ENCODE results near the gene FOXP1.
"Not testable (repeated sequence)": the region's sequence is repeated elsewhere in the genome, so short reads cannot be mapped to it uniquely, and the experiment has no call there.

The FOXP1 gene

DNA sequence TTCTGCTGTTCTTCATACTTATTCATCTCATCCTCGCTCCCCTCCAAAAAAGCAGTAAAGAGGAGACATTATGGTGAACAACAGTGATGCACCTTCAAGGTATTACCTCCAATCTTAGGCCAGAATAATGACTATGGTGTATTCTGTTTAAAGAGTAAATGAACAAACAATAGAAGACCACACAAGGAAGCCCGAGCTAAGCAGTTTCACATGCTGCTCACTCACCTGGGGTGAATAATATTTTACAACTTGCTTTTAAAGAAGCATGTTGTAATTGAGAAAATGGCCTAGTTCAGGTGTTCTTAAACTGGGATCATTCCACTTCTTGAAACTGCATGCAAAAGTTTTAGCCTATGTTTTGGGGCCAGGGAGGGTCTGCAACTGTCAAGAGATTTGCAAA lies 581.2 kb downstream of the FOXP1 start:
- DNase-seq (ENCODE audit: low spot score), result no peak

DNA sequence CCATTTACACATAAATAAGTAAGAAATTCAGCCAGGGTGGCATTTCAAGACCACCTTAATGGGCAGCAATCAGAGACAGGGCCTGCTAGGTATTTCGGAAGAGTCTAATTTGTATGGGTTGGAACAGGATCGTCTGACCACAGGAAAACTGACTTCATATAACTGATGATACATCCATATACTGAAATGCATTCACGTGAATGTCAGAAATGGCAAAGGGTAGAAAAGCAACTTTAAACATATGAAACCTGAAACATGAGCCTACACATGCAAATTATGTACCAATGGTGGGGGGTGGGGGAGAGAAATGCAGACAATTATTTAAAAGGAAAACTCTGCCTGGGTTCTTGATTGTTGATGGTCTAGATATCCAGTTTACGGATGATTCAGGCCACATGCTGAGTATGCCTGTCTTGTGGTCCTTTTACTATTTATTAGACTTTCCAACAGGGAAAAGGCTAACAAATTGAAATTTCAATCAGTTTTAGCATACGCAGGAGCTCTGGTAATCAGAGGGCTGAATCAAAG lies 582.2 kb downstream of the FOXP1 start:
- no peak for DNase-seq (ENCODE audit: low spot score)

DNA sequence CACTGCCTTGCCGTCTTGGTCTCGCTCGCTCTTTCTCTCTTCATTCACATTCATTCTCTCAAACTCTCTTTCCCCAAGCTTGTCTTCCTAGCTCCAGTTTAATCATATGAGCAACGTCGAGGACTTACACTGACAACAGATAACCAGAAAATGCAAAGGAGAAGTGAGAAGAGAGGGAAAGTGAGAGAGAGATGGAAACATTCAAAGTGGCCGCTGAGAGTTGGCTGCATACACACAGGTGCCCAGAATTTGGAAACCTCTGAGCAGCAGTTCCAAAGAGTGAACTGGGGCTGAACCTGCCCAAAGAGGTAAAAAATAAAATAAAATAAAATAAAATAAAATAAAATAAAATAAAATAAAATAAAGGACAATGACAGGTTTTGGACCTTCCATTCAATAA lies 583.0 kb downstream of the FOXP1 start:
- no peak for DNase-seq (ENCODE audit: low spot score)

DNA sequence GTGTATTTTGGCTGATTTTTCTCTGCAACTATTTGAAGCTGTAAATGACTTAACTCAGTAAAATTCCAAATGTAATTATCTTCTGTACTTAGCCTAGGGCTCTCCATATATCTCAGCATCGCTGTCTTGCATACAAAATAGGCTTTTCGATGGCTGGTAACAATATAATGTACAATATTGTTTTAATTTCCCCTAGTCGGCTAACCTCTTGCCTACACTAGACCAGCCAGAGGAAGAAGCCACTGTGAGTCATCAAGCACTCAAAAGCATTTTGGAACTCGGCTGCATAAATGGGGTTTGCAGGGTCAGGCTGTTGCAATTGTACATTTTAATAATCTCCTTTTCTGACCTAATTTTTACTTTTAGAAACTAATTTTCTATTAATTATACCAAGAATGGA lies 583.8 kb downstream of the FOXP1 start:
- peak; percentile 93 for DNase-seq (ENCODE audit: low spot score)

DNA sequence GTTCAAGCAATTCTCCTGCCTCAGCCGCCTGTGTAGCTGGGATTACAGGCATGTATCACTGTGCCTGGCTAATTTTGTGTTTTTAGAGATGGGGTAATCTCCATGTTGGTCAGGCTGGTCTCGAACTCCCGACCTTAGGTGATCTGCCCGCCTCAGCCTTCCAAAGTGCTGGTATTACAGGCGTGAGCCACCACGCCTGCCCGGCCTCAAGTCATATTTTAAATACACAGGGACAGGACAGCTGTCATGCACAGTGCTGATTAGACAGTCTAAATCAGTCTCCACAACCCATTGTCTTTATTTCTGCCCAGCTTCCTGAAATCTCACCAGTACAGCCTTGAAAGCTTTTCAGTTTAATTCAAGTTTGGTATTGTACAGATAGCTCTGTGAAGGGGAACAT lies 587.4 kb downstream of the FOXP1 start:
- DNase-seq (ENCODE audit: low spot score), result no peak

DNA sequence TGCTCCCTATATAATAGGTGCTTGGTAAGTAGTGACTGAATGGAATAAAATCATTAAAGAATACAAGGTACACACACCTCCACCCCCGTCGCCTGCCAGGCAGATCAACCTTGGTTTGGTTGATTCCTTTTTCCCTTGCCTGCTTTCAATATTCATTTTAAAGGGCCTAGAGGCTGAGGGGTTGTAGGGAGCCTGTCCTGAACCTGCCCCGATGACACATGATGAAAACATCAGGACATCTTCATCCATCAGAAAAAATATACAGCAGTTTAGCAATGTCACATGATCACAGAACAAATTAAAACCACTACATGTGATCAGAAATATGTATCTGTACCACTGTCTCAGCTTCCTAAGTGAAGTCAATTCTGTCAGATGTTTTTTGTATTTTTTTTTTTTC lies 588.9 kb downstream of the FOXP1 start:
- no peak for DNase-seq (ENCODE audit: low spot score)

DNA sequence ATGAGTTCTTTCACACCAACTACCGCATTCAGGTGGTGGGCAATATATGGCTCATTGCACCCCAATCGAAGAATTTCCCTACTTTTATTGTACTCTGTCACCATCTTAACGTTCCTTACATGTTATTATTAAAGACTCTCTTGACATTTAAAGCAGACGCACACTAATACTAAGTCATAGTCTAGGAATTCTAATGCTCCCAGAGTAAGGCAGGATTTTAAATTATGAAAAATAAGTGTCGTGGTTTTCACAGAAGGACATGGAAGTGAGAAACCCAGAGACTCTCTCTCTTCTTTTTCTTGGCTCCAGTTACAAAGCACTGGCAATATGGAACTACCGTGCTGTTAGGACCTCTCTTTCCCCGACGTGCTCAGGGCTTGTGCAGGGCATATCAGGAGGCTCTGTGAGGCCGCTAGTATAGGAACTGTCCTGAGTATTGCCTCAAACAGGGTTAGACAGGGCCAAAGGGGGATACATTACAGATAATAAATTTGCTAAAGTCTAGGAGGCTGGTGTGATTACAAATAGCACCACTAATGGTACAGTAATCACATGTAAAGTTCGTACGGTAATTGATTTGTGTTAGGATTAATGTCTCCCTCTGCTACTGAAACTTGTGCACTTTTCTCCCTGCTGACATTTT lies 590.8 kb downstream of the FOXP1 start:
- DNase-seq (ENCODE audit: low spot score), result no peak

DNA sequence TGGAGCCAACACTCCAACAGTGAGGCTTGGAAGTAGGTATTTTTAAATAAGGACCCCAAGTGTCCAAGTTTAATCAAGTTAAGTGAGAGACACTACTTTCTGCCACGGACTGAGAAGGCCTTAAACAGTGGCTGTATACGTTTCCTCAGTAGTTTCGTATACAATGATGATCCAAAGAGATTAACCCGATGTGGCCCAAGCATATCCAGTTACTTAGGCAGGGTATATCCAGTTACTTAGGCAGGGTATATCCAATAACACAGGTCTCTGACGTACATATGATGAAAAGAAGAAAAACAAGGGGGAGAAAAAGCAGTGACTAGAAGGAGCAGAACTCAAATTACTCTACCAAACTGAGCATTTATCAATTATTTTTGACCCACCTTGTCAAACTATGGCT lies 591.4 kb downstream of the FOXP1 start:
- no peak for DNase-seq (ENCODE audit: low spot score)

DNA sequence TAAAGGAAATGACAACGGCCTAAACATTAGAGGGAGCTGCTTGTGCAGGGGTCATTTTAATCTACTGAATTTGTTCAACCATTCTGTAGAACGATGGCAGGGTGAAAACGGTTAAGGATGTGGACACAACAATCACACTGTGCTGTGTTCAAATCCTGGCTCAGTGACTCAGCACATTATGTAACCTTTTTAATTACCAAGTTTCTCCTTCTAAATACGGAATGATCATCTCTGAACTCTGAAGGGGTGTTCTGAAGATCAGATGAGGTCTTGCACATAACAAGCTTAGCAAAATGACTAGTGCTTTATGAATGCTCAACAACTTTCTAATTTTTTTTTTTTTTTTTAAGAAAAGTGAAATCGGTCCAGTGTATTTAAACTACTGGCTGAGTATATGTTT lies 592.8 kb downstream of the FOXP1 start:
- no peak for DNase-seq (ENCODE audit: low spot score)

DNA sequence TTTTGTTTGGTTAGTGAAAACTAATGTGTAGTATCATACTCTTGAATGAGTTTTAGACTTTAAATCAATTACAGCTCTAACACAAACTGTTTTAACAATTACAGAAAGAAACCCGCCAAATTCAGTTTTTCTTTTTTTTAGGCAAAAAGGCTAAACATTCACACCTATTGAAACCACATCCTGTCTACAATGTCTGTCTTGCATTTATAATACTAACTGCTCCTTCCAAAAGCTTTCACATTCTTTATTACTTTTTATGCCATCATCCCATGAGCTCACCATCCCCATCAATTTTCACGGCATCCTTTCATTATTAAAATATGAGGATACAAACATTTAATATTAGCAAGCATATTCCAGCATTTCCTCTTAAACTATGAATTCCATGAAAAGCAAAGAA lies 593.3 kb downstream of the FOXP1 start:
- DNase-seq (ENCODE audit: low spot score), result no peak

DNA sequence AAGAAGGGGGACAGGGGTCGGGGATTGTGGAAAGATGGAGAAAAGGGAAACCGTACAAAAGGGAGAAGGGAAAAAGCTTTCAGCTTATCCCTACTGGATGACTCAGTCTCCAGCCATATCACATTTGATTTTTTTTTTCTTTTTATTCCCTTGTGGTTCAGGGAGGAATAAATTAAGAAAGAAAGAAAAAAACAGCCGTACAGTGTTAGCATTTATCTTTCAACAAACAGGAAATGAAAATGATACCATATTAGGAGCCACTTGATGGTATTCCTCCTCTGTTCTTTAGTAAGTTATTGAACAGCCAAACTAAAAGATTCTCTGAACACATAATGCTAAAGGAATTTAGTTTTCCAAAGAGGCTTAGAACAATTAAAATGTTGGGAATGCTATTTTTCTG lies 594.4 kb downstream of the FOXP1 start:
- DNase-seq (ENCODE audit: low spot score), result peak; percentile 82

DNA sequence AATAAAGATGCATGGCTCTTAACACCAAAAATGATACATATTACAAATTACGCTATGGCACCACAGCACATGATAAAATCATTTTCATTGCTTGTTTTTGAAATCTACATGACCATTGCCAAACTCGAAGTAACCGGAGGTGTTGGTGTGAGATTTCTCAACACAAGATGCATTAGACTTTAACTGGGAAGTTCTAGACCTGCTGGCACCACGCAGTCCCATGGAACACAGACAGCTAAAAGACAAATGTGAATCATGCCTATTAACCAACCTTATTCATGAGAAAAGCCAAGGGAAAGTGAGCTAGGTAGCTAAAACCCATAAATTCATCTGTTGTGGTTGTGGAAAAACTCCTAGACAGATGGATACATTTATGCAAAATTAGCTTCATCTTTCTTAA lies 595.4 kb downstream of the FOXP1 start:
- no peak for DNase-seq (ENCODE audit: low spot score)

DNA sequence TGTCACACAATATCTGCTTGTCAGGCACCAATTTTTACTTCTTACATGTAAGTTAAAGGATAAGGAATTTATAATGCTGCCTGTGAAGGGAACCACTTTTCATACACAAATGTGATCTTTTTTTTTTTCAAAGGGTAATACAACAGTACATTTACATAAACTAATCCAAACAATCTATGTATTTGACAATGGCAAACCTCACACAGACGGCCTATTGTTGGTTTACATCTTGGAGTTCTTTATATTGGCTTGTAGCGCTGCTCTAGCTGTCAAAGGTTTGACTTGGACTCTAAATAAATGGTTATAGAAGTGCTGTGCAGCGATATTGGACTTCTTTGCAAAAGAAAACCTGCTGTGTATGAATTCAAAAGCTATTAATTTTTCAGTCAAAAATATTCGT lies 598.0 kb downstream of the FOXP1 start:
- no peak for DNase-seq (ENCODE audit: low spot score)

DNA sequence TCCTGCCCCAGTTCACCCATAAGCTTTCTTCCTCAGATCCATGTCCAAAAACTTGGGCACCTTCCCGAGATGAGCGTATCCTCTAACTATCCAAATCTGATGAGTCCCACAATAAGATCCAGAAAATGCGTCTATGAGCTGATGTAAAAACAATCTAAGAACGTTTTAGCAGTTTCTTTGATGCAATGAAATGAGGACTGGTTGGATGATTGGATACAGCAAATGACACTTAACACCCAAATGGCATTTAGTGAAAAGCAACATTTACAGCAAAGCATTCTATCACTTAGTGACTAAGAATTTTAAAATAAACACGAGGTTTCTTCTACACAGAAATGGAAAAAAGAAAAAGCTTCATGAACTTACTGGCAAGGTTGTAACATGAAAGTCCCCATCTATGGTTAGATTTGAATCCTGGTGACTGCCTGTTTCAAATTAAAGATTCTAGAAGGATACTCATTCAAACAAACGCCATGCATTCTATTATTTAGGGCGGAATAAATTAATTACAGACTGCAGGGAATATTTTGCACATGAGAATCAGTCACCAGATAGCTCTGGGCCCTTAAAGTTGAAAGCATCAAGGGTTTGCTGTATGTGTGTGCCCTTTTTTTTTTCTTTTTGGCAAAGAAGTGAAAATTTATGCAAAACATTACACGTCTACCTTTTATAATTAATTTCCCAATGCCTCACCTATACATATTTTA lies 598.6 kb downstream of the FOXP1 start:
- DNase-seq (ENCODE audit: low spot score), result no peak

DNA sequence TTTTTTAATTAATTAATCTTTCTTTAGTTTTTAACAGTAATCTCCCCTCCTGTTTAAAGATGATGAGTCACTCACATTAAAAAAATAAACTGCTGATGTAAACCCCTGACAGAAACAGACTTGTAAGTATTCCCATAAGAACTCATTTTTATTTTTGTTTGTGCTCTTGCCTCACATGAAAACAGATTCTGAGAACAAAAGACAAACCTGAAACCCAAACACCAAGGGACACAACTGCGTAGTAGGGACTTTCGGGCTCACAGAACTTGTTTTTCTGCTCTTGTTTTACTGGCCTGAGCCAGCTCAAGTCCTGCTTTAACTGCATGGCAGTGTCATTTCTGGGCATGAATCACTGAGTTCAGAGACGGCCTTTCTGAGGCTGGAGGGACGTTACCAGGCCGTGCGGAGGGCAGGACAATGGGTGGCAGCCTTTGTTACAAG lies 600.8 kb downstream of the FOXP1 start:
- peak; percentile 68 for DNase-seq (ENCODE audit: low spot score)

DNA sequence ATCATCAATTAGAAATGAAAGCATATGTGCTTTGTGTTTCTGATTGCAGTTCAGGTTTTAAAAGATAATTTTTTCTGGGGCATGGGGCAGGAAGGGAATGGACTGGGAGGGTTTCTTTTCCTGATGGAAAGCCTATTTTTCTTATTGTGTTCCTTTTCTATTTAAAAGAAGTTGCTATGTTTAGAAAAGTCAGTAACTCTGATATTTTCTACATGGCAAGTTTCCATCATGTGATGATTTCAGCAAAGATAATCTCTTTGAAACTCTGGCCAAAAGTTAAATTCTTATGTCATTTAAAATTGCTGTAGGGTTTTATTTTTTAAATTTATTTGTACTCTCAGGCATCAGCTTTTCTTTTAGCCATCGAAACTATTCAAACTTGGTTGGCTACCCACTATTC lies 601.2 kb downstream of the FOXP1 start:
- peak; percentile 35 for DNase-seq (ENCODE audit: low spot score)

DNA sequence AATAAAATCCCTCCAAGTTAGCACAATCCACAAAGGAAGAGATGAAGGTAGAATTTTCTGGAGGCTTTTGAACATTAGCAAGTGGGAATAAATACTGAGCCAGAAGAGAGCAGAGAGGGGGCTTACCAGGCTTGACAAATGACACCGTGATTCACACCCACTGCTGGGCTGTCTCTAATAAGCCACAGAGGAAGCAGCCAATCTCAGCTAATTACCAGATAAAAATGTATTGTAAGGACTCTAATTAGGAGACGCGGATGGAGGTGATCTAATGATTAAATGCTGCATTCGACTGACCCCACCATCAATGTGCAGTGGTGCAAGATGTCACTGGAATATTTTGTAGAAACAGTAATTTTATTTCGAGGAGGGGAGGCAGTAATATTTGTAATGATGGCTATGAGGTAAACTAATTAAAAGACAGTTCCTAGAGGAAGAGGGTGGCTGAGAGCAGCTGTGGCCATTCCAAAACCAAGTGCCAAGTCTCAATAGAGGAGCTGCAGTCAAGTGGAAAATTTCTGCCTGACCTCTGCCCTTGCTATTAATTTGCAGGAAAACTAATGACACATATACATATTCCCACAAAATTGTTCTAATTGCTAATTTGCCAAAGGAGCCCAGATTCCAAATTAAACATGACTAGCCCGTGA lies 602.2 kb downstream of the FOXP1 start:
- DNase-seq (ENCODE audit: low spot score), result no peak

DNA sequence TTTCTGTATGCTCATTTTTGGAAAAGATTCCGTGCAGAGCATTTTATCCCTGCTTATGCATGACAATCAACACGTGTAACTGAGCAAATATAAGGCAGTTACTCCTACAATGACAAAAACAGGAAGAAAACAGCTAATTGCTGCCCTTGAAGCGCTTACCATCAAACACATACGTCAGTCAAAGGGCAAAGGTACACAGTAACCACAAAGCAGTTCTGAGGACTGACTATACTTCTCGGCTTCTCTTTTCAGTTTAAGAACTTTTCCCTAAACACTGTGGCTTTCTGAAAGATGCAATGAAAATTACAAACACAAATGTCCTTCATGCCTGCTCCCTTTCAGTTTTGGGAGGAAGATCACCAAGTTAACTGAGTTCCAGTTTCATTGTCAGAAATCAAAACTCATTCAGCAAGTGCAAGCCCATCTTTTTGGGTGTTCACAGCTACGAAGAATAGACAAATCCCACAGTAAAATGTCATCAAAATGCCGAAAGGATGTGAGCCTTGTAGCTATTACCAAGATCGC lies 602.8 kb downstream of the FOXP1 start:
- no peak for DNase-seq (ENCODE audit: low spot score)

DNA sequence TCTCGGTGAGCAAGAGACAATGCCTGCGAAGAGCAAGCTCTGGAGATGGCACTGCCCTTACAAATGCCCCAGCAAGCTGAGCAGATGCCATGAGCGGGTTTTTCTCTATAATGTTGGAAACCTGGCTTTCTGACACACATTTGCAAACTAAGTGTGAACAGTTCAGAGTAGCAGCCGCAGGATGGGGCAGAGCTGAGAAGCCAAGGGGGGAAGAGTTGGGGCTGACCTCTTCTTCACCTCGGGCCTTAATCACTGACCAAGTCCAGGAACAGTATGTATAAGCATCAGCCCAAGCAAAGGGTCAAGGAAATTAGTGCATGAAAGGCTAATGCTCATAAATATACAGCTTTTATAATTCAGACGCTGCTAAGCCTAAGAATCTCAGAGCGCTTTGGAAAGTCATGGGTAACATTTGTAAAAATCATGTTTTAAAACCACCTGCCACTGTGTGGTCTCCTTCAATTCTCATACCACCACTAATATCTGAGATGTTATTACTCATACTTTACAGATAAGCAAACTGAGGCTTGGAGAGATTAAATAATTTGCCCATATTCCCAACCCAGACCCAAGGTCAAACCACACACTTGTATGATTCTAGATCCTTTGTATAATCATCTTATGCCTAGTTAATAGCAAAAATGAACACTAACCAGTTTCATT lies 603.4 kb downstream of the FOXP1 start:
- DNase-seq (ENCODE audit: low spot score), result no peak

DNA sequence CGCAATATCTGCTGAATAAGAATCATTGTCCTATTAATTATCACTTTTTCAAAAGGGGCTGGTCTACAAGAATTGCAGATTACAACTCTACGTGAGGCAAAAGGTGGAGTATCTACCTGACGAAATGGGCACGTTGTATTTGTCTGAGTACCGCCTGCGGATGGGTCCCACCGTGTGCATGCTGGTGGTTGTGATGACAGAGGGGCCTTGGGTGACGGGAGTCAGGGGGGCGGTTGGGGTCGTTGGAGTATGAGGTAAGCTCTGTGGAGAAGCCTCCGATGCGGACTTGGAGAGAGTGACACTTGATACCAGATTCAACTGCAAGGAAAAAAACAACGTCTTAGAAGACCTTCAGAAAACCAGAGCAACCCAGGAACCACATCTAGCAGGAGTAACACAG lies 605.8 kb downstream of the FOXP1 start:
- DNase-seq (ENCODE audit: low spot score), result no peak

DNA sequence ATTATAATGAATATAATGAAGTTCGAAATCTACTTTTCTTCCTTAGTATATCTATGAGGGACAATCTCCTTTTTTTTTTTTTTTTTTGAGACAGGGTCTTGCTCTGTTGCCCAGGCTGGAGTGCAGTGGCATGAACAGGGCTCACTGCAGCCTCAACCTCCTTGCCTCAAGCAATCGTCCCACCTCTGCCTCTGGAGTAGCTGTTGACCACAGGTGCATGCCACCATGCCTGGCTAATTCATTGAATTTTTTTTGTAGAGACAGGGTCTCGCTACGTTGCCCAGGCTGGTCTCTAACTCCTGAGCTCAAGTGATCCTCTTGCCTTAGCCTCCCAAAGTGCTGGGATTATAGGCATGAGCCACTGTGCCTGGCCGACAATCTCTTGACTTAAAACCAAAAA lies 607.5 kb downstream of the FOXP1 start:
- not testable (repeated sequence) for DNase-seq (ENCODE audit: low spot score)

DNA sequence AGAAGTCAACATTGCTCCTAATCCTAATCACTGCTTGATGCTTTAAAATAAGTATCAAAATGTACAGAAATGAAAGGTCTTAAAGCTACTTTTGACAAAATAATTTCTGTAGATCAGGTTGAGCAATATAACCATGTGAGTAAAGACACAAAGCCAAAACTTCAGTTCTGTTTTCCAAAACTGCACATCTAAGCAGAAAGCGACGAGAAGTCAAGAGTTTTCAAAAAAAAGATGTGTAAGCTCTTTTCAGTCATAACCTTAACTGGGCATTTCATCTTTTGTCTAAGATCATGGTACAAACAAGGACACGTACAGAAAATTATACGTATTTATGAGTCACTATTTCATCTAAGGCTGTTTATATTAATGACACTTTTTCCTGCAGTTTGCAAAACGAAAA lies 608.8 kb downstream of the FOXP1 start:
- no peak for DNase-seq (ENCODE audit: low spot score)

DNA sequence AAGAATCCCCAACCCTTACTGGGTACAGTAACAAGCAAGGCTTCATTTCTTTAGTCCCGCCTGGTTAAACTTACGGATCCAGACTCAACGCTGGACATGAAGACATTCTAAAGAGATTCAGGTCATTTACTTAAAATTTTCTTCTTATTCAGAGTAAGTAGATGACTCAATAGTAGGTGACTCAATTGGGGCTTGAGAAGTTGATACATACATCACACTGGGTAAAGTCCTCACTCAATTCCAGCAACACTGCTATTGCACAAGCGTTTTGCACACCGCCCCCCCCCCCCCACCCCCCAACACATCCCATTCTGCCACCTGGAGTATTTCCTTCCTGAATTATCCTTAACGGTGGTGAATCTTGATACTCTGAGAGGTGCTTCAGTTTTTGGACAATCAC lies 610.0 kb downstream of the FOXP1 start:
- DNase-seq (ENCODE audit: low spot score), result no peak
